Endometrial microvascular endothelial cells (primary cell): ENCODE results near the gene SPEN. TPM values are rescaled to one million over a fixed set of nuclear protein-coding genes. Genes with fewer than 3 reads are reported as not detected.
"Not testable (repeated sequence)": the region's sequence is repeated elsewhere in the genome, so short reads cannot be mapped to it uniquely, and the experiment has no call there.

Experiments used
- in situ Hi-C: cut with HindIII; loops from 2 replicates; pipeline ENCODE4 v1.10.0; 2017; ENCODE audit warnings: low sequenced_read_pairs, low pct_unique_long_range_greater_than_20kb; ENCODE audit errors: inconsistent ontology term
- total RNA-seq: library from RNA; depleted of rRNA; stranded (reverse); fragments of >200 nt; gene quantifications from one replicate; pipeline ENCODE4 v1.2.3, GENCODE V29; 2015; ENCODE audit errors: inconsistent ontology term

SPEN gene, protein sequence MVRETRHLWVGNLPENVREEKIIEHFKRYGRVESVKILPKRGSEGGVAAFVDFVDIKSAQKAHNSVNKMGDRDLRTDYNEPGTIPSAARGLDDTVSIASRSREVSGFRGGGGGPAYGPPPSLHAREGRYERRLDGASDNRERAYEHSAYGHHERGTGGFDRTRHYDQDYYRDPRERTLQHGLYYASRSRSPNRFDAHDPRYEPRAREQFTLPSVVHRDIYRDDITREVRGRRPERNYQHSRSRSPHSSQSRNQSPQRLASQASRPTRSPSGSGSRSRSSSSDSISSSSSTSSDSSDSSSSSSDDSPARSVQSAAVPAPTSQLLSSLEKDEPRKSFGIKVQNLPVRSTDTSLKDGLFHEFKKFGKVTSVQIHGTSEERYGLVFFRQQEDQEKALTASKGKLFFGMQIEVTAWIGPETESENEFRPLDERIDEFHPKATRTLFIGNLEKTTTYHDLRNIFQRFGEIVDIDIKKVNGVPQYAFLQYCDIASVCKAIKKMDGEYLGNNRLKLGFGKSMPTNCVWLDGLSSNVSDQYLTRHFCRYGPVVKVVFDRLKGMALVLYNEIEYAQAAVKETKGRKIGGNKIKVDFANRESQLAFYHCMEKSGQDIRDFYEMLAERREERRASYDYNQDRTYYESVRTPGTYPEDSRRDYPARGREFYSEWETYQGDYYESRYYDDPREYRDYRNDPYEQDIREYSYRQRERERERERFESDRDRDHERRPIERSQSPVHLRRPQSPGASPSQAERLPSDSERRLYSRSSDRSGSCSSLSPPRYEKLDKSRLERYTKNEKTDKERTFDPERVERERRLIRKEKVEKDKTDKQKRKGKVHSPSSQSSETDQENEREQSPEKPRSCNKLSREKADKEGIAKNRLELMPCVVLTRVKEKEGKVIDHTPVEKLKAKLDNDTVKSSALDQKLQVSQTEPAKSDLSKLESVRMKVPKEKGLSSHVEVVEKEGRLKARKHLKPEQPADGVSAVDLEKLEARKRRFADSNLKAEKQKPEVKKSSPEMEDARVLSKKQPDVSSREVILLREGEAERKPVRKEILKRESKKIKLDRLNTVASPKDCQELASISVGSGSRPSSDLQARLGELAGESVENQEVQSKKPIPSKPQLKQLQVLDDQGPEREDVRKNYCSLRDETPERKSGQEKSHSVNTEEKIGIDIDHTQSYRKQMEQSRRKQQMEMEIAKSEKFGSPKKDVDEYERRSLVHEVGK (N-terminal part only)
- 16.5 TPM for total RNA-seq

DNA sequence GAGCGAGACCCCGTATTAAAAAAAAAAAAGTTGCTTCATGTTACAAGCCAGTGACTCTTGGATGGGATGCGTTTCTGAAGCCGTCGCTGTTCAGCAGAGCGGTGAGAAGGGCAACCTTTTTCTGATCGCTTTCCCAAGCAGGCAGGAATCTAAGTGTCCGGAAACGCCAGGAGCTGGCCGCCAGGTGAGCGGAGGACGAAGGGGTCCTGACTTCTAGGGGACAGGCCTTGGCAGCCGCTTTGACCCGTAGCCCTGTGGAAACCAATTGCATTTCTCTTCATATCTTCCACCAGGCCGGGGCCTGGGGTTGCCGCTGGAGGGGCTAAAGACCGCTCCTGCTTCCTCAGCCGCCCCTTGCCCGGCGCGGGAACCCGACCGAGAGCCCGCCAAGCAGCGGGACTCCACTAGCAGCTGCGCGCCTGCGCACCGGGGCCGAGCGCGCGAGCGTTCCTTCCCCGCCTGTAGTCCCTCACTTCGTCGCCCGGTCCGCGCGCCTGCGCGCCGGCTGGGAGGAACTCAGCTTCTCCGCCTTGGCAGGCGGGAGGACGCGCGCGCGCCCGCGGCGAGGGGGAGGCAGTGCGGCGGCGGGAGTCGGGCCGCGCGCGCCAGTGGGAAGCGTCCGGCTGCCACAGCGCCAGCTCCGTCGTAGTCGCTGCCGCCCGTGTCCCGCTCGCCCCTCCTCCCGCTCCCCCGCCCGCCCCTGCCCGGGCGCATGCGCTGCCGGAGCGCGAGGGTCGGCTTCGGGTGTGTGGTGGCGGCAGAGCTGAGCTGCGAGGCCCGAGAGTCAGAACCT, at the start of gene SPEN:
Gene SPEN (plus strand): TSS at position 608 of the 793 bp plus-strand sequence. CDS start 361 bp downstream, outside the sequence.
- in situ Hi-C loops = no loop called here

DNA sequence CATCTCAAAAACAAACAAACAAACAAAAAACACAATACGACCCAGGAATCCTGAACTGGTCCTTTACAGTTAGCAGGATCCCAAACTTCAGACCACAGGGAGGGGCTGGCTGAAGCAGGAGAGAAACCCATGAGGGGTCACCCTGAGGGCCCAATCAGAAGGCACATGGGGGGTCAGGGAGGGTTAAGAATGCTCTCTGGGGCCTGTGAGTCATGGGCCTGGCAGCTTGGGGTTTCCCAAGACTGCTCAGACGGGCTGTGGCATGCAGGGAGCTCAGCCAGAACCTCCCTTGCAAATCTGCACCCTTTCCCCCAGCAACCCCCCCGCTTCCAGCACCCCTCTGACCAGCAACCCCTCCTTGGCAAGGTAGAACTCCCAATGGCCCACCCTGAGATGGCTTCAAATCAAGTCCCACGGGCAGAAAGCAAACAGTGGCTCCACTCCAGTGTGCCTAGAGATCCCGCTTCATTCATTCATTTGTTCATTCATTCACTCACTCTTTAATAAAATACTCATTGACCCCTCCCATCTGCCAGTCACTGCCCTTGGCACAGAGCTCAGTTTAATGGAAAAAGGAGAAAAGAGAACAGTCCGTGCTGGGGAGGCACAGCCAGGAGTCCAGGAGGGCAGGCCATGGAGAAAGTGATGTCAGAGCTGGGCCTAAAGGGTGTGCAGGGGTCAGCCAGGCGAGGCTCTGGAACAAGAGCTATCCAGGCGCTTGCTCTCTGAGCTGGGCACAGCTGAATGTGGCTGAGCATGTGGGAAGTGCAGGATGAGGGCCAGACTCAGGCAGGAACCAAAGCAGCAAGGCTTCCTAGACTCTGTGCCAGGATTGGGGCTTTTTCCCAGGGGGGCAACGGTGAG, 48.3 kb upstream of the SPEN start:
- in situ Hi-C loops = no loop called here

DNA sequence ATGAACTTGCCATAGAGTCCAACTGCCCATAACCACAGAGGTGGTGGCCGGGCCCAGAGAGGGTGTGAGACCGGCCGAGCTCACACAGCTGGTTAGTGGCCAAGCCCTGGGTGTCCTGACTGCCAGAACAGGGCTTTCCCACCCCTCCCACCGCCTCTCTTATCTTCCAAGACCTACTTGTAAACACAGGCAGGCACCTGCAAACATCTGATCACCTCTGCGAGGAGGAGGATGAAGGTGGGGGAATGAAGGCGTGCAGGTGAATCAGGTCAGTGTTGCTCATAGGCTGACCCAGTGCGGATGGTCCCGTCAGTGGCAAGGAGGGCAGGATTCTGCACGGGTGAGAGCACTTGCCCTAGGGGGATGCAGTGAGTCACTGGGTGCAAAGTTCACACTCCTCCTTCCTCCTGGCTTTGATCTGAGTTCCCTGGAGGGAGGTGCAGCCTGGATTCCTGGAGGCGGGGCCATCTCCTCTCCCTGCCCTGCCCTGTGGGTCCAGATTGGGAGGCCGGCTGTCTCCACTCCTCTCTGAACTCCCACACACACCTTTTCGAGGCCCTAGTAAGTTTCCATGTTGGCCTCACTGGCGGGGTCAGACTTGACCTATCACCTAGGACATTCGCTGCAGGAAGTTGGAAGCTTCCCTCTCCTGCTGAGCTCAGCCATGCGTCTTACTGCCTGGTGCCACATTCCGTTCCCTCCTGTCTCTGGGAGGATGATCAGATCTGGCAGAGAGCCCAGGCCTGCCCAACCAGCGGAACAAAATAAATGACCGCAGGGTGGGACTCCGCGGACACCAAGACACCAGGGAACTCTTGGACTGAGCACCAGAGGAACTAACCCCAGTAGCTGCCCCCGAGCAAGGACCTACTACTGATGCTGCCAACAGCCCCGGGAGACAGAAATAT, 47.3 kb upstream of the SPEN start:
- in situ Hi-C loops = no loop called here

DNA sequence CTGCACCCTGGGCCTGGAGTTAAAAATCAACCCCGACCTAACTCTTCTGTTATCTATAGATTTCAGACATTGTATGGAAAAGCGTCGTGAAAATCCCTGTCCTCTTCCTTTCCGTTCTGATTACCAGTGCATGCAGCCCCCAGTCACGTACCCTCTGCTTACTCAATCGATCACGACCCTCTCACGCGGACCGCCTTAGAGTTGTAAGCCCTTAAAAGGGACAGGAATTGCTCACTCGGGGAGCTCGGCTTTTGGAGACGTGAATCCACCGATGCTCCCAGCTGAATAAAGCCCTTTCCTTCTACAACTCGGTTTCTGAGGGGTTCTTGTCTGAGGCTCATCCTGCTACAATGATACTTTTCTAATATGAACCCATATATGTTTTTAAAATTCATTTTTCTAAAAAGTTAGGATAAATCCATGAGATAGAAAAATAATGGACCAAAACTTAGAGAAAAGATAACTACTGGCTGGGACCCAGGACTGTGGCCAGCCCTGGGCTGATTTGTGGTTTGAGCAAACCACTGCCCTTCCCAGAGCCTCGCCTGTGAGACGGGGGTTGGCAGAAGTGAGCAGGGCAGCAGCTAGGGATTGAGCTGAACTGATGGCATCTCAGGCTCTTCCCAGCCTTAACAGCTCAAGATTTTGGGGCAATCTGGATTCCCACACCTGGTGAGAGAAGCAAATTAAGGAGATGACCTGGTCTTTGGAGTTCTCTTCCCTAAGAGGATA, 45.1 kb upstream of the SPEN start:
- in situ Hi-C loops = no loop called here

DNA sequence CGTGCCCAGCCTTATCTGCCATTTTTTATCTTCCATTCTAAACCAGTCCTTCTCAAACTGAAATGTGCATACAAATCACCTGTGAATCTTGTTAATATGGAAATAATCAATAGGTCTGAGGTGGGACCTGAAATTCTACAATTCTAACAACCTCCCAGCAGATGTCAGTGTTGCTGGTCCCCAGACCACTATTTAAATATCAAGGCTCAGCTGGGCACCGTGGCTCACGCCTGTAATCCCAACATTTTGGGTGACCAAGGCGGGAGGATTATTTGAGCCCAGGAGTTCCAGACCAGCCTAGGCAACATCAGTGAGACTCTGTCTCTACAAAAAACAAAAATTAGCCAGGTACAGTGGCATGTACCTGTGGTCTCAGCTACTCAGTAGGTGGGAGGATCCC, 44.1 kb upstream of the SPEN start:
- in situ Hi-C loops = no loop called here

DNA sequence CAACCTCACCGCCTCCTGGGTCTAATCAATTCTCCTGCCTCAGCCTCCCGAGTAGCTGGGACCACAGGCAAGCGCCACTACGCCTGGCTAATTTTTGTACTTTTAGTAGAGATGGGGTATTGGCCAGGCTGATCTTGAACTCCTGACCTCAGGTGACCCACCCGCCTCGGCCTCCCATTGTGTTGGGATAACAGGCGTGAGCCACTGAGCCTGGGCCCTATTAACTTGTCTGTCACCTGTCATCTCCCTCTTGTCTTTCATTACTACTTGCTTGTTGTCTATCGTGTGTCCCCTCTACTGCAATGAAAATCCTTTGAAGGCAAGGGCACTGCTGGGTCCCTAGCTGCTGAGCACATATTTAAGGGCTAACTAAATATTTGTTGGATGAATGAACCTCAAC, 43.4 kb upstream of the SPEN start:
- in situ Hi-C loops = no loop called here

DNA sequence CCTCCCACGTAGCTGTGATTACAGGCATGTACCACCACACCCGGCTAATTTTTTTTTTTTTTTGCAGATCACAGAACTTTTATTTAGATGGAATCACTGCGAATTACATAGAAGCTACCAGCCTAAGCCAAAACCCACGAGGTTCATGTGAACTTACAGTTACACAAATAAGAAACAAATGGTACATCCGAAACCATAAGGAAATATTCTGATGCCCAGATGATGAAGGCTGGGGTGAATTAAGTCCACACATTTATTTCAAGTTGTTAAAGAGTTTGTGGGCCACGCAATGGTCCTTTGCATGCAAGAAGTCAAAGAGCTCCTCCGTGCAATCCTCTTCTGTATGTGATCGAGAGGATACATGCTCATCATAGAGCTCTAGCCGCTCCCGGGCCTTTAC, 40.4 kb upstream of the SPEN start:
- in situ Hi-C loops = no loop called here

DNA sequence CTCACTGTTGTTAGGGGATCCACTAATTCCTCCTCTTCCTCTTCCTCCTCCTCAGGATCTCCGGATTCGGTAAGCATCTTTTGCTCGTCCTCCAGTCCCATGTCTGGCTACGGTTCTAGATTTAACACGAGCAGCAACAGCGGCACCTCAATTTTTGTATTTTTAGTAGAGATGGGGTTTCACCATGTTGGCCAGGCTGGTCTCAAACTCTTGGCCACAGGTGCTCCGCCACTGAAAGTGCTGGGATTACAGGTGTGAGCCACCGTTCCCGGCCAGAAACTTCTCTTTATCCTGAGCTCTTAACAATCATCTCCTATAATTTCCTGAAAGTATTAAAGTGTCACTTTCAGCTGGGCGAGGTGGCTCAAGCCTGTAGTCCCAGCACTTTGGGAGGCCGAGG, 40.0 kb upstream of the SPEN start, which contains the start of gene UQCRHL:
Gene UQCRHL (minus strand): TSS at position 101 of the 400 bp plus-strand sequence. CDS start 0 bp downstream, at position 101.
- in situ Hi-C loops = not testable (repeated sequence)

DNA sequence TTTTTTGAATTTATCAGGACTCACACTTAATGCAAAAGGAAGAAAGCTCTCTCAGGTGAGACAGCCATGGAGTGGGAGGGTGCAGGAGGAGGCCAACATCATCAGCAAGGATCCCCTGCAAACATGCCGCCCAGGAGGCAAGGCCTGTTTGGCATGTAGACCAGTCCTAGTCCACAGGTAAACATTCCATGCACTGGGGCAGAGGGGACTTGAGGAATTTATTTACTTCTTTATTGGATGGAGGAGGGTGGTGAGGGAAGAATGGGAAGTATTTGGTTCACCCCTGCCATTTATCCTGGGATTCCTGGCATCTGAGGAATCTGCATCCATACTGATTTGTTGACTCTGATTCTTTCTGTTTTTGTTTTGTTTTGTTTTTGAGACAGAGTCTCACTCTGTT, 38.6 kb upstream of the SPEN start:
- in situ Hi-C loops = no loop called here

DNA sequence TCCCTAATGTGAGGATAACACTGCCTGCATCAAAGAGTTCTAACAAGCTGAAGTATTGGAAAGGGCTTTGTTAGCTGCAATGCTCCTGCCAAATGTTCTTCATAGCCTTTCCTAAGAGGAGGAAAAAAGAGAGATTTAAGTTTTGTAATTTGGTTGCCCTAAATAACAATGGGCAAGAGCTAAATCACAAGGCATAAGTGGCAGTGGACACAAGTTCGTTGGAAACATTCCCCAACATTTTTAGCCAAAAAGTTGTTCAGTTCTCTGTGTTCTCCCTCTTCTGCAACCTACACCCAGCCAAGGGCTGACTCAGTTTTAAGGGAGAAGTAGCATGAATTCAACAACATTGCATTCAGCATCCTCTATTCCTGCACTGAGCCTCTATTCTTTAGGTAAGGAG, 37.4 kb upstream of the SPEN start:
- in situ Hi-C loops = no loop called here

DNA sequence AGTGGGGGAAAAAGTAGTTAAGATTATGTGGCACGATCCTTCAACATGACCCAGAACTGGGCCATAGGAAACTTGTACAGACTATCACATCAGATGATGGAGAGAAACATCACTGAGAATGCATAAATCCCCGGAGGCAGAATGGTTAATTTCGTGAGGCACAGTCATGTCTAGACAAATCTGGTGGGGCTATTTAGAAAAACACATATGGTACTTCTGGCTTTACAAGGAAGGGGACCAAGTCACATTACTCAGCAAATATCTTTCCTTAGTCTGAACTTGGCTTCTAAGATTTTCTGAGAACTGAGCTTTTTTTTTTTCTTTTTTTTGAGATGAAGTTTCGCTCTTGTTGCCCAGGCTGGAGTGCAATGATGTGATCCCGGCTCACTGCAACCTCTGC, 30.8 kb upstream of the SPEN start:
- in situ Hi-C loops = no loop called here

DNA sequence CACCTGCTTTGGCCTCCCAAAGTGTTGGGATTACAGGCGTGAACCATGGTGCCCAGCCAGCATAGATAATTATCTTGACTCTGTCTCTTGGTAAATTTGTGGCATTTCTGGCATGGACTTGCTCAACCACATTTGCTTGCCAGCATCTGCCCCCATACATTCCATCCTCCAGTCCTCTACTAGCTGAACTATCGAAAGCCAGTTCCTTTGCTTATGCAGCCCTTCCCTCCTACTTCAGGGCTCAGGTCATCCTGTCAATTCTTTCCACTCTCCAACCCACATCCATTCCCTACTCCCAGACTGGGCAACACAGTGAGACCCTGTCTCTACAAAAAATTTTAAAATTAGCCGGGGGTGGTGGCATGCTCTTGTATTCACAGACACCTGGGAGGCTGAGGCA, 27.0 kb upstream of the SPEN start:
- in situ Hi-C loops = no loop called here

DNA sequence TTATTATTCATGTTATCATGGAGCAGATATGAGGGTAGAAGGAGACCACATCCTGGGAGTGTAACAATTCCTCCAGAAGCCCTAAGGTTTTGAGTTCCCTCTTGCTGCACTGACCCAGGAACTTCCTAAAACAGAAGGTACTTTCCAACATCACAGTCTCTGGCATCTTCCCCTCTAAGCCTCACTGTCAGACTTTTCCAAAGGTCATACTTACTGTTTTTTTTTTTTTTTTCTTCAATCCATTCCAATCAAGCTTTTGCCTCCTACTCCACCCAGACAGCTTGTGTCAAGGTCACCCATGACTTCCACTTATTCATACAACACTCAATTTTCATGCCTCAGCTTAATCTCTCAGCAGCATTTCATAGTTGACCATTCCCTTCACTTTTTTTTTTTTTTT, 21.7 kb upstream of the SPEN start:
- in situ Hi-C loops = no loop called here

DNA sequence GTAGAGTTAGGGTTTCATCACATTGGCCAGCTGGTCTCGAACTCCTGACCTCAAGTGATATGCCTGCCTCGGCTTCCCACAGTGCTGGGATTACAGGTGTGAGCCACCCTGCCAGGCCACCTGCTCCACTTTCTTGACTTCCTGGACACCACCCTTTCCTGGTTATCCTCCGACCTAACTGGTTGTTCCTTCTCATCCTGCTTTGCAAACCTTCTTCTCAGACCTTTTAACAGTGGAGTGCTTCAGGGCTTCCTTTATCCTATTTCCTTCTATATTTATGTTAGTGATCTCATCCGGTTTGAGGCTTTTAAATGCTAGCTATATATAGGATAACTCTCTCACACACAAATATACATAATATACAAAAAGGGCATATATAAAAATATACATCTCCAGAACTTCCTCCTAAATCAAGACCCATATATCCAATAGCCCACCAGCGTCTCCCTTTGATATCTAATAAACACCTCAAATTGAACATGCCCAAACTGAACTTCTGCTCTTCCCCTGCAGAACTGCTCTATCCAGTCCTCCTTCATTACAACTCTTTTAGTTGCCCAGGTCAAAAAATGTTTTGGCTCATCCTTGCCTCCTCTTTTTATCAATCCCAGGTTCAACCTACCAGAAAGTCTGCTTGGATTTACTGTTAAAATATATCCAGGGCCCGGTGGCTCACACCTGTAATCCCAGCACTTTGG, 20.5 kb upstream of the SPEN start:
- in situ Hi-C loops = no loop called here

DNA sequence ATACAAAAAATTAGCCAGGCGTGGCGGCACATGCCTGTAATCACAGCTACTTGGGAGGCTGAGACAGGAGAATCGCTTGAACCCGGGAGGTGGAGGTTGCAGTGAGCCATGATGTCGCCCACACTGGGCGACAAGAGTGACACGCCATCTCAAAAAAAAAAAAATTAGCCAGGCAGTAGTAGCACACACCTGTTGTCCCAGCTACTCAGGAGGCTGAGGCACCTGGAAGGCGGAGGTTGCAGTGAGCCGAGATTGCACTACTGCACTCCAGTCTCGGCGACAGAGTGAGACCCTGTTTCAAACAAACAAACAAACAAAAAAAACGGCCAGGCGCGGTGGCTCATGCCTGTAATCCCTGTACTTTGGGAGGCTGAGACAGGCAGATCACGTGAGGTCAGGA, 19.9 kb upstream of the SPEN start:
- in situ Hi-C loops = not testable (repeated sequence)
